ENCODE measurements around the gene NLRP3.

DNA sequence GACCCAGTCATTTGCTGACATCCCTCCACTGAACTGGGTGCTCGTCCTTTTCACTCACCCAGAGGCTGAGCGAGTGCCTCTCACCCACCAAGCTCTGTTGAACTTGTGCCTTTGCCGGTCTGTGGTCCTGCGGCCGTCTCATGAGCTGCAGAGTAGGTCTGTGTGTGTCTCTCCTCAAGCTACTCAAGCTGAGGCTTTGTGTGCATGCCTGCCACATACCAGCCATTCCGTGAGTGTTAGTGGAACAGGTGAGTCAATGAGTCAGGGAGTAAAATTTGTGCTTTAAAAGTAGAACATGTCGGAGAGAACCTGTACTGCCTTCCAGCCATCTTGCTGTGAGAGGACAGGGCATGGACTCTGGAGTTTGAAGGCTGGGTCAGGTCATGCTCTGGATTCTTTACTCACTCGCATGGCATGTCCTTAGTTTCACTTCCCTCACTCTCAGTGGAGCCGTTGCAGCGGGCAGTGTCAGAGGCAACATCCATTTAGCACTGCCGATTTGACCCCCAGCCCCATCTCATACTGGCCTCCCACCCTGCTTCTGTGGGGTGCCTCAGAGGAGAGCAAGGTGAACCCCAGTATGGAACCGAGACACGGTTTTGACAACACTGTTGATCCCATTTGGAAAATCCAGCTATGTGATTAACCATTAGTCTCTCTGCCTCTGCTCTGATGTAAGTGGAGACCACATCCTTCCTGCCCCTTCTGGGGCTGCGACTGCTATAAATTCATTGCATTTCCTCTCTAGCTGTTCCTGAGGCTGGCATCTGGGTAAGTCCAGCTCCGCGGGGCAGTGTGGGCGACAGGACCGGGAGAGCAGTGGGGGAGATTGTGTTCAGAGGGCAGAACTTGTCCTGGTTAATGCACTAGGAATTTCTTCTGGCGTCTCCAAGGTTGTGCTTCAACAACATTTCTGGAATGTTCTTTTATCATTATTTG, at the start of gene NLRP3:
- no peak for TF ChIP-seq CTCF (IDR thresholded peaks at IDR 0.05)
- TF ChIP-seq POLR2A (IDR thresholded peaks at IDR 0.05), result no peak
